ENCODE data around the gene VEZT.

VEZT gene

GRCh38 chr12:95216711-95217376, 763 bp upstream of the VEZT start:
- peak overlapping the region; percentile 79 for H3K4me3 ChIP-seq (ENCODE audit: low read depth, low read length)
- DNase-seq (ENCODE audit: low read depth) = no peak
- no peak for TF ChIP-seq CTCF (IDR thresholded peaks at IDR 0.05; ENCODE audit: low read depth, low read length)
- no peak for TF ChIP-seq MAX (IDR thresholded peaks at IDR 0.05; ENCODE audit: low read depth, low read length)
- TF ChIP-seq MYC (IDR thresholded peaks at IDR 0.05; ENCODE audit: low read depth, low read length) = no peak
- TF ChIP-seq POLR2A (IDR thresholded peaks at IDR 0.05; ENCODE audit: extremely low read depth, insufficient read length) = no peak

GRCh38 chr12:95218150-95219133, 835 bp downstream of the VEZT start:
- TF ChIP-seq CTCF (IDR thresholded peaks at IDR 0.05; ENCODE audit: low read depth, low read length) = no peak
- no peak for TF ChIP-seq MAX (IDR thresholded peaks at IDR 0.05; ENCODE audit: low read depth, low read length)
- no peak for TF ChIP-seq MYC (IDR thresholded peaks at IDR 0.05; ENCODE audit: low read depth, low read length)
- no peak for TF ChIP-seq POLR2A (IDR thresholded peaks at IDR 0.05; ENCODE audit: extremely low read depth, insufficient read length)
- H3K4me3 ChIP-seq (ENCODE audit: low read depth, low read length) = peak overlapping the region; percentile 91
- DNase-seq (ENCODE audit: low read depth) = peak; percentile 75

- TF ChIP-seq MYC (IDR thresholded peaks at IDR 0.05; ENCODE audit: low read depth, low read length) (no peak), MAX (IDR thresholded peaks at IDR 0.05; ENCODE audit: low read depth, low read length) (no peak), CTCF (IDR thresholded peaks at IDR 0.05; ENCODE audit: low read depth, low read length) (no peak), POLR2A (IDR thresholded peaks at IDR 0.05; ENCODE audit: extremely low read depth, insufficient read length) (no peak)
- DNase-seq (ENCODE audit: low read depth) = no peak
- no peak overlapping the region for H3K4me3 ChIP-seq (ENCODE audit: low read depth, low read length)
Measured at GRCh38 chr12:95220190-95220589, 2.6 kb downstream of the VEZT start.

GRCh38 chr12:95220726-95221125, 3.1 kb downstream of the VEZT start:
- H3K4me3 ChIP-seq (ENCODE audit: low read depth, low read length) = no peak overlapping the region
- TF ChIP-seq CTCF (IDR thresholded peaks at IDR 0.05; ENCODE audit: low read depth, low read length) (no peak), MAX (IDR thresholded peaks at IDR 0.05; ENCODE audit: low read depth, low read length) (no peak), MYC (IDR thresholded peaks at IDR 0.05; ENCODE audit: low read depth, low read length) (no peak), POLR2A (IDR thresholded peaks at IDR 0.05; ENCODE audit: extremely low read depth, insufficient read length) (no peak)
- DNase-seq (ENCODE audit: low read depth) = no peak

GRCh38 chr12:95224202-95225170, 6.9 kb downstream of the VEZT start:
- DNase-seq (ENCODE audit: low read depth) = no peak
- no peak overlapping the region for H3K4me3 ChIP-seq (ENCODE audit: low read depth, low read length)
- TF ChIP-seq CTCF (IDR thresholded peaks at IDR 0.05; ENCODE audit: low read depth, low read length) (no peak), MAX (IDR thresholded peaks at IDR 0.05; ENCODE audit: low read depth, low read length) (no peak), MYC (IDR thresholded peaks at IDR 0.05; ENCODE audit: low read depth, low read length) (no peak), POLR2A (IDR thresholded peaks at IDR 0.05; ENCODE audit: extremely low read depth, insufficient read length) (no peak)

All from NB4 (cell line).